K562 treated with DMSO at 1 percent for 48 hours (cell line): ENCODE data around the gene CIB1. TPM values are rescaled to one million over a fixed set of nuclear protein-coding genes. Genes with fewer than 3 reads are reported as not detected.

Source experiments
- total RNA-seq: library from RNA; unstranded; fragments of 300-600 nt; gene quantifications from 2 replicates; pipeline ENCODE4 v1.2.3, GENCODE V29; 2022; ENCODE audit warnings: low replicate concordance; ENCODE audit errors: extremely low read depth

CIB1 gene
- total RNA-seq = not detected in 2 replicates

DNA sequence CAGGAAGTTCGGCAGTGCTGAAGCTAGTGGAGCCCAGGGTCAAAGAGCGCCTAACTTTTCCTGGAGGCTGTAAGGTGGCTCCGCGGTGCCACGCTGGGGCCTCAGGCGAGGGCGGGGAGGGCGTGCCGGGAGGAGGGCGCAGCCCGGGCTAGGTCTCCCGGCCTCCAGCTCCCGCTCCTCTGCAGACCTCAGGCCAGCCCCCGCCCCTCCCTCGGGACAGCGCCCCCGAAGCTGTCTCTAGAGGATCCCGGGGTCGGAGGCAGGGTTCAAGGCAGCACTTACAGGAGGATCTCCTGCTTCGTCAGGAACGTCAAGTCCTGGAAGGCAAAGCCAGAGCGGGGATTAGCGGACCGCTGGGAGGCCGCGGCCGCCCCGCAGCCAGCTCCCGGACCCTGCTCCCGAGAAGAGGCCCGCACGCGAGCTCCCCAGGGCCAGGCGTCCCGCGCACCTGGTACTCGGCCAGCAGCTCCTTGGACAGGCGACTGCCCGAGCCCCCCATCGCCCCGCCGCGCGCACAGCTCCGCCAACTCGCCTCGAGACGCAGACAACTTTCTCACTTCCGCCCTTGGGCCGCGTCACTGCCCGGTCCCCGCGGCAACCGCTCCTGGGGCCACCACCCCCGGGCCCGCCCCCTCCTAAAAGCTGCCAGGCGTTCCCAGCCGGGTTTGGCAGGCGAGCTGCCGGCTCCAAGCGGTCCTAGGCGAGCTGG, at the start of gene CIB1:
CIB1 (minus strand) TSS at position 555 of the 709 bp plus-strand sequence; CDS start at position 499, 56 bp downstream.

DNA sequence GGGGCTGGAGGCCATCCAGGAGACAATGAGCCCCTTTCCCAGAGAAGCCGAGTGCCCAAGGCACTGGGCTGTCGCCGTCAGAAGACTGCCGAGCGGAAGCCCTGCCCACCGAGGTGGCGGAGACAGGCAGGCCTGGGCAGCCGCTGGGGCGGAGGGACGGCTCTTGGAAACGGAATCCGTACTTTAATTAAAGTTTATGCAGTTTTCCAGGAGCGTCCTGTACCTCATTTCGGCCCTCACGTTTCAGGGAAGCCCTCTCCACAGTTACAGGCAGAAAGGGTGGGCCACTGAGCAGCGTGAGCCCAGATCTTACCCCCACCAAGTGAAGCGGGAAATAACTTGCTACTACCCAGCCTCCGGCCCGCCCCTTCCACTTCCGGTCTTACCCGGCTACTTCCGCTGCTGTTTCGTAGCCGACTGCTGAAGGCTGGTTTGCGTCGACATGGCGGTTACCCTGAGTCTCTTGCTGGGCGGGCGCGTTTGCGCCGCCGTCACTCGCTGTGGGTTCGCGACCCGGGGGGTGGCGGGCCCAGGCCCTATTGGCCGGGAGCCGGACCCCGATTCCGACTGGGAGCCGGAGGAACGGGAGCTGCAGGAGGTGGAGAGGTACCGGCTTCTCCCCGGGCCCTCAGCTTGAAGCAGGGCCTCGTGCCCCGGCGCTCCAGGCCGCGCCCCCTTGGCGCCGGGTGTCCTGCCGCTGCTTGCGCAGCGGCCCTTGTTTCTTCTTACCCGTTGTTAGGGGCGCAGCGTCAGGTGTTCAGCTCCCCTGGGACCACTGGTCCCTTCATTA, 31.7 kb upstream of the CIB1 start, which contains the start of gene NGRN:
NGRN (plus strand) TSS at position 402 of the 790 bp plus-strand sequence; CDS start at position 443, 41 bp downstream.

DNA sequence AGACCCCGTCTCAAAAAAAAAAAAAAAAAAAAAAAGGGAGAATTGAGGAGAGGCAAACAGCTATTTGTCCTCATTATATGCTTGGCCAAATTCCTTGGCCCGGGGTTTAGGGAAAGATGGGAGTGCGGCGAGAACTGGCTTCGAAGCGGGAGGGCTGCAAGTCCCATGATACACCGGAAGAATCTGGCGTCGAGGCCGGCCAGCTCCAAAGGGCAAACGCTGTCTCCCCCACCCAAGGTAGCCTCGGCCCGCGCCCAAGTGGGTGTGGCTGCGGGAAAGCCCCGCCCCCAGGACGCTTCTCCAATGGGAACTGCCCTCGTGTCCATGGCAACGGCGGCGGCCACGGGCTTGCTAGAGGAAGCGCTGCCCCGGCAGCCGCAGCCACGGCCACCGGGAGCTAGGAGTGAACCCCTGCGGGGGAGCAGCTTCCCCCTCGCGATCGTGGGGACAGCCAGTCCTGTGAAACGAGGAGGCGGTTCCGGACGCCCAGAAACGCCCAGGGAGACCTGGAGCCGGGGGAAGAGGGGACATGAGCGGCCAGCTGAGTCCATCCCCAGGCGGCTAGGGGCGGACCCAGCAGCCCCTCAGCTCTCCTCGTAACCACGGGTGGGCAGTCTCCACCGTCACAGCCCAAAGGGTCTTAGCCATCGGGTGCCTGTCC, 15.6 kb upstream of the CIB1 start, which contains the start of gene TTLL13:
TTLL13 (plus strand) TSS at position 354 of the 661 bp plus-strand sequence. CDS start 1,075 bp downstream, outside the sequence.

DNA sequence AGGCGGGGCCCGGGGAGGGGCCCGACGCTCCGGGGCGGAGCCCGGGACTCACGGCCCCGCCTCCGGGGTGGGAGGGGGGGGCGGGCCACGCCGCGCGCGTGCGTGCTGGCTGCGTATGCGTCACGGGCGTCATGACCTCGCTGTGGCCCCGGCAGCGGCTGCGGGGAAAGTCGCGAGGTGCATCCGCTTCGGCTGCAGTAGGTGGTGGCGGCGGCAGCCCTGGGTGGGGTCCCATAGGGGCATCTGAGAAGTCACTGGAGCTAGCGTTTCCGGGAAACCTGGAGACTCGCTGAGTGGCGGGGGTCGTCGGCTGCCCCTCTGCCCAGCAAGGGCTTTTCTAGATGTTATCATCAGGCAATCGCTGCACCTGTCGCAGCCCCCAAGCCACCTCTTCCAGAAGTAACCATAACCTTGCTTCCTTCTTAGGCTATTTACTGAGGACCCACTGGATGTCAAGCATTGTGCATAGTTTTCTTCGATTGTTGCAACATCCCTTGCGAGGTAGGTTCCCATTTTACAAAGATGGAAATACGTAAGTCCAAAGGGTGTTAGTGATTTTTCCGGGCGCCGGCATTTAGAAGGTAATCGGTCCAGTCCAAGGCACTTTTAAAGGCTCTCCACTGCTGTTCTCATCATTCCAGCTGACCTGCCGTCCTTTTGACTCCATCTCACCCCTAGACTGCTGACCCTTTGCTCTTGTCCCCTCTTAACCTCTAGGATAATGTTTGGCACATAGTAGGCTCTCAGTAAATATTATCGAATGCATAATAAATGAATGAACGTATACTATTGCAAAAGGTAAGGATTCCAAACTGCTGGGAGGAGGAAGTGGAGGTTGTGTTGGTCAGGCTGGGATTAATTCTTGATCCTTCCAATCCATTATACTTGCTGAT, 601 bp upstream of the CIB1 start, which contains the start of gene GDPGP1:
GDPGP1 (plus strand) TSS at position 114 of the 893 bp plus-strand sequence. CDS start 6,700 bp downstream, outside the sequence.

DNA sequence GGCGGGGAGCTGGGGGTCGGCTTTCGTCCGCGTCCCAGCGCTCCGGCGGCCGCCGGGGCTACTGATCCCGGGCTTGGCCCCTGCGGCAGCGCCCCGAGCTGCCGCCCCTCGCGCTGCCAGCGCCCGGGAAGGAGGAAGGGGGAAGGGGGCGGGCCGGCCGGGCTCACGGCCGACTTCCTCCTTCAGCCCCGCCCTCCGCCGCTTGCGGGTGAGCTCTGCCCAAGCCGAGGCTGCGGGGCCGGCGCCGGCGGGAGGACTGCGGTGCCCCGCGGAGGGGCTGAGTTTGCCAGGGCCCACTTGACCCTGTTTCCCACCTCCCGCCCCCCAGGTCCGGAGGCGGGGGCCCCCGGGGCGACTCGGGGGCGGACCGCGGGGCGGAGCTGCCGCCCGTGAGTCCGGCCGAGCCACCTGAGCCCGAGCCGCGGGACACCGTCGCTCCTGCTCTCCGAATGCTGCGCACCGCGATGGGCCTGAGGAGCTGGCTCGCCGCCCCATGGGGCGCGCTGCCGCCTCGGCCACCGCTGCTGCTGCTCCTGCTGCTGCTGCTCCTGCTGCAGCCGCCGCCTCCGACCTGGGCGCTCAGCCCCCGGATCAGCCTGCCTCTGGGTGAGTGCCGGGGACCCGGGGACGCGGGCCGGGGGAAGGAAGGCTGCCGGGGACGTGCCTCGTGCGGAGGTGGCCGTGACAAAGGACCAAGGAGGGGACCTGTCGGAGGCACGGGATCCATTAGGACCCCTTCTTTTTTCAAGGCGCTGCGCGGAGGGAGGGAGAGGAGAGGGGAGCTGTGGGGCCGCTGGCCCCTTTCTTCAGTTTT, 32.4 kb downstream of the CIB1 start, which contains the start of gene SEMA4B:
SEMA4B (plus strand) TSS at position 201 of the 814 bp plus-strand sequence; CDS start at position 450, 249 bp downstream.

Other genes starting within 250 kb of the CIB1 start
- gene ZNF710, start 232.6 kb downstream of the CIB1 start, total RNA-seq = not detected in 2 replicates
- not detected in 2 replicates for gene IDH2, start 131.5 kb downstream of the CIB1 start, total RNA-seq
- not detected in 2 replicates for gene SEMA4B, start 32.6 kb downstream of the CIB1 start, total RNA-seq
- not detected in 2 replicates for gene GDPGP1, start 268 bp upstream of the CIB1 start, total RNA-seq
- not detected in 2 replicates for gene TTLL13, start 15.6 kb upstream of the CIB1 start, total RNA-seq
- gene NGRN, start 31.7 kb upstream of the CIB1 start, total RNA-seq = not detected in 2 replicates
- not detected in 2 replicates for gene ZNF774, start 118.3 kb upstream of the CIB1 start, total RNA-seq
- 96.8 TPM in 1 of 2 replicates, not detected in the other for gene IQGAP1, start 154.3 kb upstream of the CIB1 start, total RNA-seq